ENCODE measurements around the gene TFAM.

Gene TFAM

DNA sequence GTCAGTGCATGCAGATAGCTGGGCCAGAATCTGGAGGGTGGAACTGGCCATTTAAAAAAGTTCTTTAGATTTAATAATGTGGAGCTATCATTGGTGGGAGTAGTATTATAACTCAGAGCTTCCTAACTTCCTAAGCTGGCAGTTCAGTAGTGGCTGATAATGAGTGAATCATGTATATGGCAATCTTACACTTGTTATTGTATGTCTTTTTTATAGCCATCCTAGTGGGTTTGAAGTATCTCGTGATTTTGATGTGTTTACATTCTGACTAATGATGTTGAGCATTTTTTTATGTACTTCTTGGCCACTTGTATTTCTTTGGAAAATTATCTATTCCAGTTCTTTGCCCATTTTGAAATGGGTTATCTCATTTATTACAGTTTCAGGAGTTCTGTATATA, 15.4 kb downstream of the TFAM start:
- Histone ChIP-seq H3K27me3 (ENCODE audit: low read depth, low read length) (no peaks in the 10 kb centered on the region), H3K9ac (ENCODE audit: low read length) (no peak overlapping the region), H3K9me3 (ENCODE audit: insufficient read depth, low read length) (no peaks in the 10 kb centered on the region), H4K20me1 (ENCODE audit: insufficient read depth, low read length) (no peaks in the 10 kb centered on the region), H3K79me2 (ENCODE audit: low read length) (no peaks in the 10 kb centered on the region), H3K27ac (ENCODE audit: low read length) (no peak overlapping the region), H3K4me3 (ENCODE audit: low read length) (no peak overlapping the region), H3K4me2 (ENCODE audit: low read length) (no peak overlapping the region), H3K4me1 (ENCODE audit: low read length) (no peaks in the 10 kb centered on the region), H3K36me3 (replicated peaks; ENCODE audit: low read depth, low read length) (peaks cover 3% of the 10 kb centered on the region), H2AFZ (ENCODE audit: low read depth, low read length) (no peak overlapping the region)
- TF ChIP-seq EZH2phosphoT487 (IDR thresholded peaks at IDR 0.05; ENCODE audit: low read depth) = no peak
- TF ChIP-seq, protein P1, sequence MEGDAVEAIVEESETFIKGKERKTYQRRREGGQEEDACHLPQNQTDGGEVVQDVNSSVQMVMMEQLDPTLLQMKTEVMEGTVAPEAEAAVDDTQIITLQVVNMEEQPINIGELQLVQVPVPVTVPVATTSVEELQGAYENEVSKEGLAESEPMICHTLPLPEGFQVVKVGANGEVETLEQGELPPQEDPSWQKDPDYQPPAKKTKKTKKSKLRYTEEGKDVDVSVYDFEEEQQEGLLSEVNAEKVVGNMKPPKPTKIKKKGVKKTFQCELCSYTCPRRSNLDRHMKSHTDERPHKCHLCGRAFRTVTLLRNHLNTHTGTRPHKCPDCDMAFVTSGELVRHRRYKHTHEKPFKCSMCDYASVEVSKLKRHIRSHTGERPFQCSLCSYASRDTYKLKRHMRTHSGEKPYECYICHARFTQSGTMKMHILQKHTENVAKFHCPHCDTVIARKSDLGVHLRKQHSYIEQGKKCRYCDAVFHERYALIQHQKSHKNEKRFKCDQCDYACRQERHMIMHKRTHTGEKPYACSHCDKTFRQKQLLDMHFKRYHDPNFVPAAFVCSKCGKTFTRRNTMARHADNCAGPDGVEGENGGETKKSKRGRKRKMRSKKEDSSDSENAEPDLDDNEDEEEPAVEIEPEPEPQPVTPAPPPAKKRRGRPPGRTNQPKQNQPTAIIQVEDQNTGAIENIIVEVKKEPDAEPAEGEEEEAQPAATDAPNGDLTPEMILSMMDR (IDR thresholded peaks at IDR 0.05; ENCODE audit: low read depth, low read length) = no peak

DNA sequence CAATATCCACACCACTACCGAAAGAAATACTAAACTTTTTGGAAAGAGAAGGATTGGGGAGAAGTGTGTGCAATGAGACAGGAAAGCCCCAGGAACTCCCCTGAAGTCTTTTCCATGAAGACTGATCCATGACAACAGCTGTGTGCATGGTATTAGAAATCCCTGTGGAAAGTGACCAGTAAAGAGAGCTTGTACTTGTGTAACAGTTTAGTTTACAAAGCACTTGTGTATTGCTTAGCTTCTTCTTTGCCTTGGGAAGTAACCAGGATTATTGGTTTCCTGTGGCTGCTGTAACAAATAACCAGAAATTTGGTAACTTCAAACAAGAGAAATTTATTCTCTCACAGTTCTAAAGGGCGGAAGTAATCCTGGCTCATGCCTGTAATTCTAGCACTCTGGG, 18.8 kb downstream of the TFAM start:
- no peaks in the 10 kb centered on the region for H4K20me1 ChIP-seq (ENCODE audit: insufficient read depth, low read length)
- no peak overlapping the region for H2AFZ ChIP-seq (ENCODE audit: low read depth, low read length)
- no peak overlapping the region for H3K27ac ChIP-seq (ENCODE audit: low read length)
- H3K27me3 ChIP-seq (ENCODE audit: low read depth, low read length) = no peaks in the 10 kb centered on the region
- no peaks in the 10 kb centered on the region for H3K36me3 ChIP-seq (replicated peaks; ENCODE audit: low read depth, low read length)
- H3K4me1 ChIP-seq (ENCODE audit: low read length) = no peaks in the 10 kb centered on the region
- no peak overlapping the region for H3K4me2 ChIP-seq (ENCODE audit: low read length)
- TF ChIP-seq, protein P1 (IDR thresholded peaks at IDR 0.05; ENCODE audit: low read depth, low read length) = no peak
- no peak for TF ChIP-seq EZH2phosphoT487 (IDR thresholded peaks at IDR 0.05; ENCODE audit: low read depth)
- H3K9ac ChIP-seq (ENCODE audit: low read length) = no peak overlapping the region
- no peaks in the 10 kb centered on the region for H3K9me3 ChIP-seq (ENCODE audit: insufficient read depth, low read length)
- H3K4me3 ChIP-seq (ENCODE audit: low read length) = no peak overlapping the region
- no peaks in the 10 kb centered on the region for H3K79me2 ChIP-seq (ENCODE audit: low read length)

DNA sequence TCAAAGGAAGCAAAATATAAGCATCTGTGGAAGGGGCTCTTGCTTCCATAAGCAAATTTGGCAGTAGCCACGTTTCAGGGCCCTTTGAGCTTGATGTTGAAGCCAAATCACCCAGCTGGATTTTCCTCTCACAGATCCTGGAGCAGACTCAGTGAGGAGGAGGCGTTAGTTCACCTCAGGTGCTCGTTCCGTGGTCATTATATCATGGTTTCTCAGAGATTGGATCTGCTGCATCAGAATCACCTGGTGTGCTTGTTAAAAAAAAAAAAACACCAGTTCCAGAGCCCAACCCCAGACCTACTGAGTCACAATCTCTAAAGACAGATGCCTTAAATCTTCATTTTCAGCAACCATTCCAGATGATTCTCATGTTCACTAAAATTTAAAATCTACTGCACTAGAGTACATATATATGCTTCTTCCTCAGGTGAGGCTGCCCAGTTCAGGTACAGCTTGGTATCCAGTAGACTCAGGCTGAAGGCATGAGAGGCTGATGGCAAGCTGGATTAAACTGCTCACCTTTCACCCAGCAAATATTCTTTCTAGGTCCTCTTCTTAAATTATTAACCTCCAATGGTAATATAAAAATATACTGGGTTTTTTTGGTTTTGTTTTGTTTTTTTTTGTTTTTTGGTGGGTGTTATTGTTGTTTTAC, 24.9 kb downstream of the TFAM start:
- H3K9ac ChIP-seq (ENCODE audit: low read length) = no peak overlapping the region
- H3K4me1 ChIP-seq (ENCODE audit: low read length) = no peaks in the 10 kb centered on the region
- H3K27me3 ChIP-seq (ENCODE audit: low read depth, low read length) = no peaks in the 10 kb centered on the region
- H4K20me1 ChIP-seq (ENCODE audit: insufficient read depth, low read length) = no peaks in the 10 kb centered on the region
- H3K36me3 ChIP-seq (replicated peaks; ENCODE audit: low read depth, low read length) = no peaks in the 10 kb centered on the region
- TF ChIP-seq, protein P1 (IDR thresholded peaks at IDR 0.05; ENCODE audit: low read depth, low read length) = no peak
- TF ChIP-seq EZH2phosphoT487 (IDR thresholded peaks at IDR 0.05; ENCODE audit: low read depth) = no peak
- H3K9me3 ChIP-seq (ENCODE audit: insufficient read depth, low read length) = no peaks in the 10 kb centered on the region
- no peaks in the 10 kb centered on the region for H3K79me2 ChIP-seq (ENCODE audit: low read length)
- H3K27ac ChIP-seq (ENCODE audit: low read length) = no peak overlapping the region
- no peak overlapping the region for H3K4me3 ChIP-seq (ENCODE audit: low read length)
- H3K4me2 ChIP-seq (ENCODE audit: low read length) = no peak overlapping the region
- no peak overlapping the region for H2AFZ ChIP-seq (ENCODE audit: low read depth, low read length)

DNA sequence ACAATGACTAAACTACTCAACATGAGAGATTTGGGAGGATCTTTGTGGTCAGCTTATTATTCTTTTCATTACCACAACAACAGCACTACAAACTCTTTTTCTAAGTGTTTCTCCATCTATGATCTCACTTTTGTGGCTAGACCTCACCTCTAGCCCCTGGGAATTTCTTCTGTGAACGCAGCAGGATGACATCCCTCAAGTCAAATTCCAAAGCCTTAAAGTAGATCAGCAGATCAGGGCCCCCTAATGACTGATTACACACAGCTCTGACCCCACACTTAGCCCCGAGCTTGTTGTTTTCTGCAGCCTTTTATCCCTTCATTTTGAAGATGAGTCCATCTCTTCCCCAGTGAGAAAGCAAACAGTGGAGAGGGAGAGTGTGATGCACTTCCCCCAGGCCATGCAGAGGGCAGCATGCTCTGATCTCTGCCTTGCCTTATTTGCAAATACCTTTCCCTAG, 27.3 kb downstream of the TFAM start:
- Histone ChIP-seq H3K4me2 (ENCODE audit: low read length) (no peak overlapping the region), H3K27me3 (ENCODE audit: low read depth, low read length) (no peaks in the 10 kb centered on the region), H3K36me3 (replicated peaks; ENCODE audit: low read depth, low read length) (no peaks in the 10 kb centered on the region), H3K27ac (ENCODE audit: low read length) (no peak overlapping the region), H3K4me1 (ENCODE audit: low read length) (no peaks in the 10 kb centered on the region), H3K79me2 (ENCODE audit: low read length) (no peaks in the 10 kb centered on the region), H3K4me3 (ENCODE audit: low read length) (no peak overlapping the region), H3K9me3 (ENCODE audit: insufficient read depth, low read length) (no peaks in the 10 kb centered on the region), H3K9ac (ENCODE audit: low read length) (no peak overlapping the region), H2AFZ (ENCODE audit: low read depth, low read length) (no peak overlapping the region), H4K20me1 (ENCODE audit: insufficient read depth, low read length) (no peaks in the 10 kb centered on the region)
- TF ChIP-seq, protein P1 (IDR thresholded peaks at IDR 0.05; ENCODE audit: low read depth, low read length) = no peak
- TF ChIP-seq EZH2phosphoT487 (IDR thresholded peaks at IDR 0.05; ENCODE audit: low read depth) = no peak

Measured in OCI-LY3 (cell line).